HG03457 (cell line): ENCODE measurements around the gene RHOV.
A peak's percentile ranks its signal among the peaks of the same experiment; 100 is the strongest.

Experiments used
- ATAC-seq: cut with Tn5 transposase; IDR thresholded peaks from one replicate; pipeline ENCODE4 v1.9.1; 2021; ENCODE audit warnings: moderate number of reproducible peaks; ENCODE audit not compliant: unreplicated experiment

The RHOV gene

GRCh38 chr15:40904552-40905201 lies 30.6 kb upstream of the RHOV start:
- ATAC-seq: no peak

DNA sequence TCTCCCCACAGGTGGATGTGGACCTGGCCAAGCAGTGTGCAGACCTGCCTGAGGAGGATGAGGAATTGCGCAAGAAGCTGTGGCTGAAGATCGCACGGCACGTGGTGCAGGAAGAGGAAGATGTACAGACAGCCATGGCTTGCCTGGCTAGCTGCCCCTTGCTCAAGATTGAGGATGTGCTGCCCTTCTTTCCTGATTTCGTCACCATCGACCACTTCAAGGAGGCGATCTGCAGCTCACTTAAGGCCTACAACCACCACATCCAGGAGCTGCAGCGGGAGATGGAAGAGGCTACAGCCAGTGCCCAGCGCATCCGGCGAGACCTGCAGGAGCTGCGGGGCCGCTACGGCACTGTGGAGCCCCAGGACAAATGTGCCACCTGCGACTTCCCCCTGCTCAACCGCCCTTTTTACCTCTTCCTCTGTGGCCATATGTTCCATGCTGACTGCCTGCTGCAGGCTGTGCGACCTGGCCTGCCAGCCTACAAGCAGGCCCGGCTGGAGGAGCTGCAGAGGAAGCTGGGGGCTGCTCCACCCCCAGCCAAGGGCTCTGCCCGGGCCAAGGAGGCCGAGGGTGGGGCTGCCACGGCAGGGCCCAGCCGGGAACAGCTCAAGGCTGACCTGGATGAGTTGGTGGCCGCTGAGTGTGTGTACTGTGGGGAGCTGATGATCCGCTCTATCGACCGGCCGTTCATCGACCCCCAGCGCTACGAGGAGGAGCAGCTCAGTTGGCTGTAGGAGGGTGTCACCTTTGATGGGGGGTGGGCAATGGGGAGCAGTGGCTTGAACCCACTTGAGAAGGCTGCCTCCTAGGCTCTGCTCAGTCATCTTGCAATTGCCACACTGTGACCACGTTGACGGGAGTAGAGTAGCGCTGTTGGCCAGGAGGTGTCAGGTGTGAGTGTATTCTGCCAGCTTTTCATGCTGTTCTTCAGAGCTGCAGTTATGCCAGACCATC lies 28.8 kb upstream of the RHOV start:
- ATAC-seq: no peak

DNA sequence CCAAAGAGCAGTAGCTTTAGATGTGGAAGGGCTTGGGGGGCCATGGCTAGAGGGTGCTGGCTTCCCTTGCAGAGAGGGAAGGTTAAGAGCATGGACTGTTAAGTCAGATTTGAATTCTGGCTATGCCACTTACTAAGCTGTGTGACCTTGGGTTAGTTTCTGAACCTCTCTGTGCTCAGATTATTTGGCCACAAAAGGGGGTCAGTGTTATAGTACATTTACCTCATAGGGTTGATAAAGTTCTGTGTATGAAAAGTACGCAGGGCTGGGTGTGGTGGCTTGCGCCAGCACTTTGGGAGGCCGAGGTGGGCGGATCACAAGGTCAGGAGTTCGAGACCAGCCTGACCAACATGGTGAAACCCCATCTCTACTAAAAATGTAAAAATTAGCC lies 27.0 kb upstream of the RHOV start:
- ATAC-seq: no peak

GRCh38 chr15:40900256-40901052 lies 26.4 kb upstream of the RHOV start:
- no peak for ATAC-seq

DNA sequence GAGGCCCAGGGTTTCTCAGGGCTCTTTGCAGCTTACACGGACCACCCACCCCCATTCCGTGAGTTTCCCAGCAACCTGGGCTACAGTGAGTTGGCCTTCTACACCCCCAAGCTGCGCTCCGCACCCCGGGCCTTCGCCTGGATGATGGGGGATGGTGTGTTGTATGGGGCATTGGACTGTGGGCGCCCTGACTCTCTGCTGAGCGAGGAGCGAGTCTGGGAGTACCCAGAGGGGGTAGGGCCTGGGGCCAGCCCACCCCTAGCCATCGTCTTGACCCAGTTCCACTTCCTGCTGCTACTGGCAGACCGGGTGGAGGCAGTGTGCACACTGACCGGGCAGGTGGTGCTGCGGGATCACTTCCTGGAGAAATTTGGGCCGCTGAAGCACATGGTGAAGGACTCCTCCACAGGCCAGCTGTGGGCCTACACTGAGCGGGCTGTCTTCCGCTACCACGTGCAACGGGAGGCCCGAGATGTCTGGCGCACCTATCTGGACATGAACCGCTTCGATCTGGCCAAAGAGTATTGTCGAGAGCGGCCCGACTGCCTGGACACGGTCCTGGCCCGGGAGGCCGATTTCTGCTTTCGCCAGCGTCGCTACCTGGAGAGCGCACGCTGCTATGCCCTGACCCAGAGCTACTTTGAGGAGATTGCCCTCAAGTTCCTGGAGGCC lies 25.6 kb upstream of the RHOV start:
- no peak for ATAC-seq

- ATAC-seq: no peak
These were observed 20.8 kb upstream of the RHOV start for GRCh38 chr15:40894681-40895448.

GRCh38 chr15:40893733-40894680 lies 20.0 kb upstream of the RHOV start, which contains the start of gene VPS18:
VPS18 (plus strand) TSS chr15:40894450; CDS start chr15:40894769, 319 bp downstream.
- ATAC-seq: peak; percentile 72

DNA sequence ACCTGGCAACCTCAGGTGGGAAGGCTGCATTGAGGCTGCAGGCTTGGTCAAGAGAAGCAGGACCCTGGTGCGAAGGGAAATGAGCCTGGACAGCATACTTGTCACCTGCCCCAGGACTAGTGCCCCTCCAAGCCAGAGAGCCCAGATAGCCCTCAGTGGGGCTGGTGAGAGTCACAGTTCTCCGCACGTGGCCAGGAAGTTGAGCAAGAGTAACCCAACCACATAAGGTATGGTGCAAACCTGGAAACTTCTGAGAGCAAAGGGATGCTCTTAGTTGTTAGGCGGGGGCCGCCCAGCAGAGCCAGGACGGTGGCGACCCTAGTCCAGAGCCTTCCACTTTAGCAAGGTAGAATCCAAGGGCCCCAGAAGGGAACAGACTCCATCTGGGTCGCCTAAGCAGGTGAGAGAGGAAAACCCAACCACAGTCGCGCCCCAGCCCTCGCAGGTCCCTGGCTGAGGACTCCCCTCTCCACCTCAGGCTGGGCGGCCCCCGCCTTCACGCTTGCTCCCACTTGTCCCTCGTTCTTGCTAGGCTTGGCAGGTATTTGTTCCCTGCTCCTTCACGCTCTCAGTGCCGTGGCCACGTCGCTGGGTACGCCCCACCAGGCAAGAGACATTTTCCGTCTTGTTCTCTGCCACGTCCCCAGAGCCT lies 19.1 kb upstream of the RHOV start:
- no peak for ATAC-seq

- ATAC-seq: no peak
These were observed 18.5 kb upstream of the RHOV start for GRCh38 chr15:40892447-40893012.

DNA sequence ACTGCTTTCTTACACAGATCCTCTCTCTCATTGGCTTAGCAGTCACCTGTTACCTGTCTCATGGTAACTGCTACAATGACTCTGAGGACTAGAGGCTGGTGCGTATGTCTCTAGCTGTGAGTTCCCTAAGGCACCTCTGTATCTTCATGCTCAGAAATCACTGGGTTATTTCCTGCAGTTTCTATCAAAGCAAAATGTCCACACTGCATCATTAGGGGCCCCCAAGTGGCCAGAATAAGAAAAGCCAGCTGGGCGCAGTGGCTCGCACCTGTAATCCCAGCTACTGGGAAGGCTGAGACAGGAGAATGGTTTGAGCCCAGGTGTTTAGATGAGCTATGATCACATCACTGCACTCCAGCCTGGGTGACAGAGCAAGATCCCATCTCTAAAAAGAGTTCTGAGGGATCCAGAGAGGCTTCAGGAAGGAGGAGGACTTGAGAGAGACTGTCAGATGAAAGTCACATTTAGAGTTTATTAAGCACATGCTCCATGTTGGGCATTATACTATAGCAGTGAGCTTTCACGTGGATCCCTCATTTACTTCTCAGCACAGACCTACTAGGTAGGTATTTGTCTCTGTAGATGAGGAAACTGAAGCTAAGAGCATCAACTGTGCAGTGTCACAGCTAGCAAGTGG lies 17.9 kb upstream of the RHOV start:
- ATAC-seq: no peak

GRCh38 chr15:40891138-40891537 lies 17.1 kb upstream of the RHOV start:
- no peak for ATAC-seq

GRCh38 chr15:40889112-40889511 lies 15.1 kb upstream of the RHOV start:
- no peak for ATAC-seq

DNA sequence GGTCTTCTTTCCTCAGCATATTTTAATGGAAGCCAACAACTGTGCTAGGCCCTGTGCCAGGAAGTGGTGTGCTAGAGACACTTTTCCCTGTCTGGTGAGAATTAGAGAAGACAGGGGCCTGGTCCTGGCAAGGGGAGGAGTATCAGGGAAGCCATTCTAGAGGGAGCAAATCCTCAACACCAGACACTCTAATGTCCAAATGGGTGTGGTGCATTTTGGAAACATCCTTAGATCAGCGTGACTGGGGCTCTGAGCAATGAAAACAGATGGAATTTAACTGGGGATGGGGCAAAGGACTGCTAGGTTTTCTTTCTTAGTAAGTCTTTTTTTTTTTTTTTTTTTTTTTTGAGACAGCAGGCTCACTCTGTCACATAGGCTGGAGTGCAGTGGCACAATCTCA lies 12.6 kb upstream of the RHOV start:
- no peak for ATAC-seq

GRCh38 chr15:40881351-40881750 lies 7.3 kb upstream of the RHOV start:
- no peak for ATAC-seq

DNA sequence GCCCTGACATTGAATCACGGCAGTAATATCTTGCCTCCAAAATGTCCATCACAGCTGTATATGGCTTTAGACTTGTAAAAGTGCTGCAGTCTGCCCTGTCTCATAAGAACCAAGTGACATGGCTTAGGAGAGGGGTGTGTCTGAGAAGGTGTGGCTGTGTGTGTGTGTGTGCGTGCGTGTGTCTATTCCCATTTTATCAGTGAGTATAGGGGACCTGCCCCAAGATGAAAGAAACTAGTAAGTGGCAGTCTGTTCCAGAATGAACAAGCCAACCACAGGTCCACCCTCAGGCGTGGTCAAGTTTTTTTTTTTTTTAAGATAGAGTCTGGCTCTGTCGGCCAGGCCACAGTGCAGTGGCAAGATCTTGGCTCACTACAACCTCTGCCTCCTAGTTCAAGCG lies 5.6 kb upstream of the RHOV start:
- ATAC-seq: no peak

GRCh38 chr15:40878785-40879184 lies 4.8 kb upstream of the RHOV start:
- ATAC-seq: no peak

GRCh38 chr15:40877694-40878093 lies 3.7 kb upstream of the RHOV start:
- no peak for ATAC-seq
